GM10266 (cell line): ENCODE measurements around the gene EFCAB9.

ENCODE experiments used
- DNase-seq: peaks from one replicate; pipeline ENCODE4 v3.0.0; 2012; ENCODE audit errors: extremely low spot score
- TF ChIP-seq, protein P1 (sequence below): IDR thresholded peaks from 2 replicates; pipeline ENCODE4 v1.5.1; 2012; ENCODE audit warnings: mild to moderate bottlenecking, low read depth; ENCODE audit not compliant: control insufficient read depth, insufficient read depth; ENCODE audit errors: missing control alignments

EFCAB9 gene

DNA sequence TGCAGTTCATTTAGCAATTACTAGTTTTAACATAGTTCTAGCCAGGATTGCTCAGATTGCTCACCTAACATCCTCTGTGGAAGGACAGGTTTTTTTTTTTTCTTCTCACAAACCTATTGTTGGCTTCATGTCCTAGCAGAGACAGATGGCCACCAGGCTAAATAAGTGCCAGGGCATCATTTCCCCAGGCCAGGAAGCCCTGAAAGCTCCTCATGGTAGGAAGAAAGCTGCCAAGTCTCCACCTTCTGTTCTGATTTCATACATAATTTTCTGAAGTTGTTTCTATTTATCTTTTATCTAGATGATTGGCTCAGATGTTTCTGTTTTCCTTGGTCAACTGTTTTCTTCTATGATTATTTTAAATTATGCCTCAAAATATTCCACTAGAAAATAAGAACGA lies 31.0 kb downstream of the EFCAB9 start:
- DNase-seq = no peak
- TF ChIP-seq, protein P1, sequence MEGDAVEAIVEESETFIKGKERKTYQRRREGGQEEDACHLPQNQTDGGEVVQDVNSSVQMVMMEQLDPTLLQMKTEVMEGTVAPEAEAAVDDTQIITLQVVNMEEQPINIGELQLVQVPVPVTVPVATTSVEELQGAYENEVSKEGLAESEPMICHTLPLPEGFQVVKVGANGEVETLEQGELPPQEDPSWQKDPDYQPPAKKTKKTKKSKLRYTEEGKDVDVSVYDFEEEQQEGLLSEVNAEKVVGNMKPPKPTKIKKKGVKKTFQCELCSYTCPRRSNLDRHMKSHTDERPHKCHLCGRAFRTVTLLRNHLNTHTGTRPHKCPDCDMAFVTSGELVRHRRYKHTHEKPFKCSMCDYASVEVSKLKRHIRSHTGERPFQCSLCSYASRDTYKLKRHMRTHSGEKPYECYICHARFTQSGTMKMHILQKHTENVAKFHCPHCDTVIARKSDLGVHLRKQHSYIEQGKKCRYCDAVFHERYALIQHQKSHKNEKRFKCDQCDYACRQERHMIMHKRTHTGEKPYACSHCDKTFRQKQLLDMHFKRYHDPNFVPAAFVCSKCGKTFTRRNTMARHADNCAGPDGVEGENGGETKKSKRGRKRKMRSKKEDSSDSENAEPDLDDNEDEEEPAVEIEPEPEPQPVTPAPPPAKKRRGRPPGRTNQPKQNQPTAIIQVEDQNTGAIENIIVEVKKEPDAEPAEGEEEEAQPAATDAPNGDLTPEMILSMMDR = no peak

DNA sequence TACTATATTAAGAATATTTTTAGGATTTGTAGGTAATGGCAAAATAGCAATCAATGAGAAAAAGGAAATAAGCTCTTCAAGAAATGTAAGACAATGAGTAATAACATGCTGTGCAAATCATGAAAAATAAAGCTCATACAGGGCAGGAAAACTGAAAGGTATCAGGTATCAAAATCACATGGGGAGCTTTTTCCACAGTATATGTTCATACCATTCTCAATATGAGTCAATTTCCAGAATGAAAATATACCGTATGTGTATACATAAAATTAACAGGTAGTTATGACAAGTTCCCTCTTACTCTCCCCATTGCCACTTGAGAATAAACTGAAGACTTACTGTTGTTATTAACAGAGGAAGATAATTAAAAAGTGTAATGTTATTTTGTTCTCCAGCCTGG lies 35.9 kb downstream of the EFCAB9 start:
- peak; percentile 17 for DNase-seq
- TF ChIP-seq, protein P1 = no peak

DNA sequence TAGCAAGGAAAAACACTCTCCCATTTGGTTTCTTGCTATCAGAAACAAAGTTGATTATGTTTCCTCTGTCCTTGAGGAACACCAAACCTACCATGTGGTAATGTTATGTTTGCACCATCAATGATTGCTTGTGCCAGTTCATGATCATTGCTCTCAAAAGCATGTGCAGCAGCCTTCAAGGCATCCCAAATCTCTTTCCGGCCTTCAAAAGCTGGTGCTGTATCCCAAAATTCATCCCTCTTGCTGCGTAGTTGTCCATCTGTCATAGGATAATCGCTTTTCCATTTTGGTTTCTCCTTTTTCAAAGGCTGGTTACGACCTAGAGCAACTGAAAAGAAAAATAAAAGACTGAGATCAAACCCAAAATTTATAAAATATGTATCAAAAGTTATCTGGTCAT lies 40.1 kb downstream of the EFCAB9 start:
- DNase-seq = no peak
- TF ChIP-seq, protein P1 = no peak

DNA sequence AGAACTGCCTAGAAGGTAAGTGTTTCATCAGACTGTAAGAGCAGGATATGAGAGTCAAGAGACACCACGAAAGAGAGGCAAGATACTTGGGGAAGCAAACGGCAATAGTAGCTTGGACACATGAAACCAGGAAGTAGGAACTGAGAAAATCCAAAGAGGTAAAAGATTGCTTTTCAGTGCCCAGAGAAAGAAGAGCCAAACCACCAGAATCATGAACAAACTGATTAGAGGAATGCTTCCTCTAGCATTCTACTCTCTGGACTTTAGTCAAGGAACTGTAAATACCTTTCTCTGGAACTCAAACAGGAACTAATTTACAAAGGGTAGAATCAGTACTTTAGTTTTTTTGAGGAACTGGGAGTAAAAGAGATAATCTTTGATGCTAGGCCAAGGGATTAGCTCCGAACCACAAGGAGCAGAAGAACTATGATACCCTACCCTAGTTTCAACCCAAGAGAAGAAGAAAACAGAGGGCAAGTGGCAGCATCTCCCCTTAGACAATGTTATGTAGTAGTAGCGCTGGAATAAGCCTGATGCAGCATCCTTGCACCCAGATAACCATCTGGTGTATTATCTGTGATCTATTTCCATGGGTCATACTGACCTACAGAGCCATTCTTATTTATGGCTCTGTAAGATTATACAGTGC lies 41.3 kb downstream of the EFCAB9 start:
- TF ChIP-seq, protein P1 = no peak
- no peak for DNase-seq

DNA sequence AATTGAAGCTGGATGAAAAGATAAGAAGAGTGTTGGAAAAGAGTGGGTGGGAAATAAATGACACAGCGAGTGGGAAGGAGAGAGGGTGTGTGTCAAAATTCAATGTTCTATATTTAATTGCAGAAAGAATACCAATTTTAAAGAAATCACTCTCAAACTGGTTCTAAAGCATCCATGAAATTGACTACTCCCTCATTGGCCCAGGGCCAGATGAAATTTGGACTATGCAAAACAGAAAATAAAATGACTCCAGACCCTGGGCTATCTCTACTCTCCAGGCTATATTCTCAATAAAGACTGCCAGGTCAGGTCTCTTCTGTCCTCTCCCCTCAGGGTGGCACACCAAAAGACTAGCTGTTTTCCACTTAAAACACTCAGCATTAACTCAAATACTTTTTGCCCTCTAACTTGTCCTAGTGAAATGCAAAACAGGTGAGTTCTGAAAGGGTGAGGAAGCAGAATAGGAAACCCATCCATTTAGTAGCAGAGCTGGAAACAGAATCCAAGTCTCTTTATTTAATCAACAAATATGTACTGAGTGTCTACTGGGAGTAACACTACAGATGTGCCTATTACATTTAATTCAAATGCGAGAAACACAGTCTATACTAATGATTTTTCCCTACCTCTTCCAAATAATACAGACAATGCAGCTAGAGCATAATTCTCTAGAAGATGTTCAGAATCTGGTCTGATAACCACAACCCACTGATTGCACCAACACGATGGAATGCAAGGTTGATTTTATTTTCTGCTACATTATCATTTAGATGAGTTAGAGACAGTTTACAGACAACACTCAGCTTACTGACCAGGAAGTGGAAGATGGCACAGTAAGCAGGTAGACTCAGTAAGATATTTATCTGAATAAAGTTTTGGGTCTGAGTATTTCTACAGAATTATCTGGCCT lies 42.1 kb downstream of the EFCAB9 start:
- TF ChIP-seq, protein P1 = no peak
- no peak for DNase-seq

DNA sequence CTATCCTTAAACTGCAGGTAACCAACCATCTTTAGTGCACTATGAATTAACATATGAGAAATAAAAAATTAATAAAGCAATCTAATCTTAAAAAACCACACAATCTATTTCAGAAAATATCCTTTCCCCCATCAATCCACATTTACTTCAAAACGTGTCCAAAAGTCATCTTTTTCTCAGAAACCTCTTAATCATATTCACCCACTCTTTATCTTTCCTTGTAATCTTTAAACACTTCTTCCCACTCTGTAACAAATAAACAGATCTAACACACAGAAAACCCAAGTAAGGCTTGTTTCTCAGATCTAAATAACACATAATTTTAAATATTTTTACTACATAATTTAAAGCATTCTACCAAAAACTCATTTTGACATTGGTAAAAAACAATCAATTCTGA lies 44.4 kb downstream of the EFCAB9 start:
- TF ChIP-seq, protein P1 = no peak
- DNase-seq = no peak

DNA sequence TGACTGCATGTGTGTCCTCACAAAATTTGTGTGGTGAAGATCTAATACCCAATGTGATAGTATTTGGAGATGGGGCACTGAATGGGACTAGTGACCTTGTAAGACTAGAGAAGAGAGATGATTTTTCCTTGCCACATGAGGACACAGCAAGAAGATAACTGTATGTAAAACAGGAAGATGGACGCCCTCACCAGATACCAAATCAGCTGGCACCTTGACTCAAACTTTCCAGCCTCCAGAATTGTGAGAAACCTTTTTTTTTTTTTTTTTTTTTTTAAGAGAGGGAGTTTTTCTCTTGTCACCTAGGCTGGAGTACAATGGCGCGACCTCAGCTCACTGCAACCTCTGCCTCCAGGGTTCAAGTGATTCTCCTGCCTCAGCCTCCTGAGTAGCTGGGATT lies 49.3 kb downstream of the EFCAB9 start:
- TF ChIP-seq, protein P1 = no peak
- DNase-seq = no peak
